Coronary artery (tissue), 2 donors: ENCODE results near the gene GATD1.

Source experiments
- DNase-seq: peaks from one replicate; pipeline ENCODE4 v3.0.0-alpha.2; 2017; ENCODE audit warnings: low spot score
- H3K27ac ChIP-seq, 2 donors: fragments of 200-600 bp; sonication (generic); one replicate each; pipeline ENCODE4 v1.5.1; 2016 to 2019
- H3K4me3 ChIP-seq: fragments of 200-600 bp; sonication (generic); 2 replicates; pipeline ENCODE4 v1.5.1; 2016; ENCODE audit warnings: mild to moderate bottlenecking, moderate library complexity
- CTCF ChIP-seq: fragments of 200-600 bp; sonication (generic); IDR thresholded peaks from one replicate; pipeline ENCODE4 v1.5.1; 2019; ENCODE audit warnings: antibody characterized with exemption

Gene GATD1

DNA sequence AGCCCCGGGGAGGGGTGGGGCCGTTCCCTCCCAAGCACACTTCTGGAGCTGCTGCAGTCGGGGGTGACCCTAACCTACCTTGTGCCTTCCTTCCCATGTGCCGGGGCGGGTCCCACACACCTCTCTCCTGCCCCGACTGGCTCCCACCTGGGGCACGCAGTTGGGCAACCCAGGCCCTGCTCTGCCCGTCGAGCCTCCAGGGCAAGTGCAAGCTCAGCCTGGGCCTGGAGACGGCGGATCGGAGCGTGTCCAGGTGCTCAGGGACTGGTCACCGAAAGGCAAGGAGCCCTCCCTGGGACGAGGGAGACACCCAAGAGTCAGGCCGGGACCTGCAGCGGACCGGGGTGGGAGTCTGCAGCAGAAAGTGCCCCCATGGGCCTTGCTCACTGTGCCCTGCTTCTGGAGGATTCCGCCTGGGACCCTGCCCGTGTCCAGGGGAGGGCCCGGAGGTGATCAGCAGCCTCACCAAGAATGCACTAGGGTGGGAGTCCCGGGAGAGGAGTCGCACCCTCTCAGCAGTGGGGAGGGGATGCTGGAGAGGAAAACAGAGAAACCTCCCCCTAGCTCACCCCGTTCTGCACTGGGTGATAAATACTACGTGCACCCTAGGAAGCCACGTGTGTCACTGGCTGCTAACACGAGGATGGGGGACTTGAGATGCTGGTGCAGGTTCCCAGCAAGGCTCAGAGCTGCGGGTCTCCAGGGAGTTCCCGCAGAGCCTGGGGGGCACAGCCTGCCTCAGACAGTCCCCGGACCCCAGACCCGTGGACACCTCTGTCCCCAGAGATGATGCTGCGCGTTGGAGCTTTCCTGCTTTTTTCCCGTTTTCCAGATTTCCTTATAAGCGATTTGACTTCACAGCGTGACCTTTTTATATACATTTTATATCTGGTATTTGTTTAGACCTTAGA, 5.2 kb upstream of the GATD1 start:
- Histone ChIP-seq H3K4me3 (no peak overlapping the region), H3K27ac (no peak overlapping the region)
- TF ChIP-seq CTCF: no peak
- DNase-seq: no peak

GRCh38 chr11:779955-780532, 2.8 kb upstream of the GATD1 start:
- no peak overlapping the region for H3K4me3 ChIP-seq
- no peak for TF ChIP-seq CTCF
- no peak for DNase-seq
- no peak overlapping the region for H3K27ac ChIP-seq

DNA sequence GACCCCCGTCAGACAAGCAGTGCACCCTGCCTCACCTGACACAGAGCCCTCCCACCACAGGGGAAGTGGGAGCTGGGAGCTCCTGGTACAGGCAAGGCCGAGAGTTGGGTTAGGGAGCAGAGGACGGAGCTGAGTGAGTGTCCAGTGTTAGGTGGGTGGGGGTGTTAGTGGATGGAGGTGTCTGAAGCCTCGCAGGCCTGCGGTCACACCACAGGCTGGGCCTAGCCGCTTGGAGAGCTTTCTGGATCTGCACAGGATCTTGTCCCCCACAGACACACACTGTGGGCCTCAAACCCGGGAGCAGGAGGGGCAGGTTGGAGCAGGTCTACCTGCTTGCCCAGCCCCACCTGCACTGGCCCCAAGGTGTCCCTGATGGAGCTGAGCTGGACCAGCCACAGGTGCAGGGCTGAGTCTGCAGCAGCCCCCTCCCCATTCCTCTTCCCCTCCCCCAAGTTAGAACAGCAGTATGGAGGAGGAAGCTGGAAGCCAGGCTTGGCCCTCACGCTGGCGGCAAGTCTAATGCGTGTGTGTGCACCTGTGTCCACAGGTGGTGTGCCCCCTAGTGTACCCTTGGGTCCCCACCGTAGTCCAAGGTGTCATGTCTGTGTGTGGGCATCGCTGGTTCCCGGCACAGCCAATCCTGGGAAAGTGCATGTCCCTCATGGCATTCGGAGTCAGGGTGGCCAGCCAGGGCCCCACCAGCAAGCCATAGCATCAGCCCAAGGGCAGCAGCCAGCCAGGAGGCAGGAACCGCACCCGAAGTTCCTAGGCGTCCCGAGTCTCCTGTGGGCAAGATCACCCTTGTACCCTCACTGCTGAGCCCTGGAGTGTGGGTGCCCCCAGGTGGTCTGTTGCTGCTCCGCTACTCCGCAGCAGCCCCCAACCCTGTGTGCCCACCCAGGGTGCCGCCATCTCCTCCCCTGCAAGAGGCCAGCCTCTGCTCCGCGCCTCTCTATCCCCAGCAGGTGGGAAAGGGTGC, 2.0 kb upstream of the GATD1 start:
- no peak for DNase-seq
- no peak for TF ChIP-seq CTCF
- Histone ChIP-seq H3K27ac (no peak overlapping the region), H3K4me3 (no peak overlapping the region)

GRCh38 chr11:776561-777287, 563 bp downstream of the GATD1 start:
- Histone ChIP-seq H3K4me3 (peak overlapping the region; percentile 95), H3K27ac (peak overlapping the region; percentile 63 to 82)
- DNase-seq: no peak
- no peak for TF ChIP-seq CTCF

- peak overlapping the region; percentile 95 for H3K4me3 ChIP-seq
- no peak for TF ChIP-seq CTCF
- no peak overlapping the region for H3K27ac ChIP-seq
- no peak for DNase-seq
Observed at GRCh38 chr11:776263-776560, 1.1 kb downstream of the GATD1 start.

DNA sequence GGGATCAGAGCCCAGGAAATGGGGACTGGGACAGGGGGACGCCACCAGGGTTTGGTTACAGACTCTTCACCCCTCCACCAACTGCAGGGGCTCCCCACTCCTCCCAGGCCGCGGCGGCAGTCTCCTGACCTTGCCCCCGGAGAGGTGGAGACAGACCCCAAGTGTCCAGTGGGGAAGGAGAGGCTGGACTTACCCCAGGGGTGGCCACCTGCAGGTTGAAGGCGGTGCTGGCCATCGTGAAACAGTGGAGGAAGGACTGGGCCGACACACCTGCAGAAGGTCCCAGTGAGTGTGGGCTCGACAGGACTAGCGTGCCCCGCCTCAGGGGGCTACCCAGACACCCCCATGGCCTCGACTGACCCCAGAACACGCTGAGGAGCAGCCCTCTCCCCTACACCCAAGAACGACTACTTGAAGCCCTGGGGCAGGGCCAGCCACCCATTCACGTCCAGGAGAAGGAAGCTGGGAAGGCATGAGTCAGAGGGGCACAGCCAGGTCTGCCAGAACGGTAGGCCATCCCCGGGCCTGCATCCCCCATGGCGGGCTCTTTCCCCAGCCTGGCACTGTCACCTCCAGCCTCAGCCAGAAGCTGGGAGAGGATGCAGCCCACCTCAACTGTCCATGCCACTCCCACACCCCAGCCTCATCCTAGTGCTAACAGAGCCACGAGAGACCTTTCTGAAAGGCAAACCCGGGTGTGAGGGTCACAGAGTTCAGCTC, 2.3 kb downstream of the GATD1 start:
- peak overlapping the region; percentile 1 for H3K4me3 ChIP-seq
- TF ChIP-seq CTCF: no peak
- DNase-seq: no peak
- no peak overlapping the region for H3K27ac ChIP-seq
